GM10266 (cell line): Measurements from ENCODE around the gene COL10A1.
A peak's percentile ranks its signal among the peaks of the same experiment; 100 is the strongest.

Experiments
- DNase-seq: peaks from one replicate; pipeline ENCODE4 v3.0.0; 2012; ENCODE audit errors: extremely low spot score
- TF ChIP-seq, protein P1 (sequence below): IDR thresholded peaks from 2 replicates; pipeline ENCODE4 v1.5.1; 2012; ENCODE audit warnings: mild to moderate bottlenecking, low read depth; ENCODE audit not compliant: control insufficient read depth, insufficient read depth; ENCODE audit errors: missing control alignments

Gene COL10A1

DNA sequence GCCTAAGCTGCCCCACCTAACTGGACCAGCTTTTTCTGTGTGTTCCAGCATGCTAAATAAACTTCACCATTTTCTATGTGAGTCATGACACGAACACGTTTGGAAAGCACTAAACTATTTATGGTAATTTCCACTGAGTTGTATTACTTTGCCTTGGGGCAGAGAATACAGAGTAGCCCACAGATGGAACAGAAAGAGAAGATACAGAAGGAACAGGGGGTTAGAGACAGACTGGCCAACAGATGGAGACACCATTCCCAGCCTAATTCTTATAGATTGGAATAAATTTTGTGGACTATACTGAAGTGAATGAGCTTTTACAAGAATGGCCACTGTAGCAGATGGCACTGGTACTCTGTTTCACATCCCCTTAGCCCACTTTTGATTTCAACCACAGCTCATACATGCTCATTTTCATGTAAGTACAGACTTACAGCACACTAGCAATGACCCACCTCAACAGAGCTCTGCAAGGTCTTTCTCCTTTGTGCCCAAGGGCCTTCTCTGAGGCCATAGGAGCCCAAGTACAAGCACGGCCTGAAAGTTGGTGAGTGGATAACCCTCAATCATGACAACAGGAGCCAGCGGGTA, 38.4 kb downstream of the COL10A1 start:
- peak; percentile 40 for DNase-seq
- TF ChIP-seq, protein P1, sequence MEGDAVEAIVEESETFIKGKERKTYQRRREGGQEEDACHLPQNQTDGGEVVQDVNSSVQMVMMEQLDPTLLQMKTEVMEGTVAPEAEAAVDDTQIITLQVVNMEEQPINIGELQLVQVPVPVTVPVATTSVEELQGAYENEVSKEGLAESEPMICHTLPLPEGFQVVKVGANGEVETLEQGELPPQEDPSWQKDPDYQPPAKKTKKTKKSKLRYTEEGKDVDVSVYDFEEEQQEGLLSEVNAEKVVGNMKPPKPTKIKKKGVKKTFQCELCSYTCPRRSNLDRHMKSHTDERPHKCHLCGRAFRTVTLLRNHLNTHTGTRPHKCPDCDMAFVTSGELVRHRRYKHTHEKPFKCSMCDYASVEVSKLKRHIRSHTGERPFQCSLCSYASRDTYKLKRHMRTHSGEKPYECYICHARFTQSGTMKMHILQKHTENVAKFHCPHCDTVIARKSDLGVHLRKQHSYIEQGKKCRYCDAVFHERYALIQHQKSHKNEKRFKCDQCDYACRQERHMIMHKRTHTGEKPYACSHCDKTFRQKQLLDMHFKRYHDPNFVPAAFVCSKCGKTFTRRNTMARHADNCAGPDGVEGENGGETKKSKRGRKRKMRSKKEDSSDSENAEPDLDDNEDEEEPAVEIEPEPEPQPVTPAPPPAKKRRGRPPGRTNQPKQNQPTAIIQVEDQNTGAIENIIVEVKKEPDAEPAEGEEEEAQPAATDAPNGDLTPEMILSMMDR = no peak

DNA sequence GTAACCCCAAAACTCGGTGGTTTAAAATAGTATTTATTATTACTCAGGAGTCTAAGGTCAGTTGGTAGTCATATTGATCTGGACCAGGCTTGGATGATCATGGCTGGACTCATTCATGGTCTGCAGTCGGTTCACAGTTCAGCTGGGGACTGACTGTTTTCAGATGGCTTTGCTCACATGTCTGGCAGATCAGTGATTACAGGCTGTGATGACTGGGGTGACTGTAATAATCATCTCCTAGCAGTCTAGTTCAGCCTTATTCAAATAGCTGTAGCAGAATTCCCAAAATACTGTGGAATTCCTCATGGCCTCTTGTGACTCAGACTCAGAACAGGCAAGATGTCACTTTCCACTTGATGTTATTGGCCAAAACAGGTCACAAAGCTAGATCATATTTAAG, 41.6 kb downstream of the COL10A1 start:
- TF ChIP-seq, protein P1 = no peak
- no peak for DNase-seq

DNA sequence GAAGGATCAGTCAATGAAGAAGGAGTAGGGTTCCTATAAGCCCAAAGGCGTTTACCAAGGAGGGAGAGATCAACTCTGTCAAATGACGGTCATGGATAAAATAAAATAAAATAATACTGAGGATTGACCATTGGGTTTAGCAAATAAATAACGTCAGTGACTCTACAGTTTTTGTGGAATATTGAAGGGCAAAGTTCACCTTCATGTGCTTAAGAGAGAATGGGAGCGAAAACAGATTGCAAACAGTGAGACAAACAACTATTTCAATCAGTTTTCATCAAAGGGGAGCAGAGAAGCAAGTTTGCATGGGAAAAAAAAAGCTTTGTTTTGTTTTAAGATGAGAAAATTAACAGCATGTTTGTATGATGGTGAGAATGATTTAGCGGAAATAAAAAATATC, 42.9 kb downstream of the COL10A1 start:
- TF ChIP-seq, protein P1 = no peak
- no peak for DNase-seq

DNA sequence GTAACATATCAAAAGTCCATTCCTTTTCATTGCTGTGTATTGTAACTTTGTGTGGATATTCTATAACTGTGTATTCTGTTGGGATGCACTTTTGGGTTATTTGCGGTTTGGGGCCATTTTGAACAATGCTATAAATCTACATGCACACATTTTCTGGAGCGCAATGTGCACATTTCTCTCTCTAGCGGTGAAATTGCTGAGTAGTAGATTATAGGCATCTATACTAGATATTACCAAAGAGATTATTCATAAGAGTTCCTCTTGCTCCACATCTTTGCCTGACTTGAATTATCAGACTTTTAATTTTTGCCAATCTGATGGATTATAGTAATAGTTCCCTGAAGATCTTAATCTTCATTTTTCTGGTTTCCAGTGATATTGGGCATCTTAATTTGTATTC, 47.0 kb downstream of the COL10A1 start:
- TF ChIP-seq, protein P1 = no peak

DNA sequence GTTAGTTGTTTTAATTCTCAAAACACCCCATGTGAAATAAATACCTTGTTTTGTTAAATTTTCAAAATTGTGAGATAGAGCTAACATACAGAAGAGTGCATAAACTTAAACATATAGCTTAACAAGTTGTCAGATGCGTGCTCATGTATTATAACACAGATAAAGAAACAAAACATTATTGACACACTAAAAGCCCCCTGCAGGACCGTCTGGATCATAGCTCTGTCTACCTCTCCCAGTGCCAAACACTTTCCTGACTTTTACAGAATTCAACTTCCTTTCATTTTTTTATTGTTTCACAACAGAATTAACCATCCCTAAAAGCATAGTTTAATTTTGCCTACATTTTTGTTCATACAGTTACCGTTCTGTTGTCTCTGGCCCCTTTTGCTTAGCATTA, 47.4 kb downstream of the COL10A1 start:
- no peak for DNase-seq
- TF ChIP-seq, protein P1 = no peak

More for the DNA sequence above, 47.0 kb downstream of the COL10A1 start:
- DNase-seq = no peak

DNA sequence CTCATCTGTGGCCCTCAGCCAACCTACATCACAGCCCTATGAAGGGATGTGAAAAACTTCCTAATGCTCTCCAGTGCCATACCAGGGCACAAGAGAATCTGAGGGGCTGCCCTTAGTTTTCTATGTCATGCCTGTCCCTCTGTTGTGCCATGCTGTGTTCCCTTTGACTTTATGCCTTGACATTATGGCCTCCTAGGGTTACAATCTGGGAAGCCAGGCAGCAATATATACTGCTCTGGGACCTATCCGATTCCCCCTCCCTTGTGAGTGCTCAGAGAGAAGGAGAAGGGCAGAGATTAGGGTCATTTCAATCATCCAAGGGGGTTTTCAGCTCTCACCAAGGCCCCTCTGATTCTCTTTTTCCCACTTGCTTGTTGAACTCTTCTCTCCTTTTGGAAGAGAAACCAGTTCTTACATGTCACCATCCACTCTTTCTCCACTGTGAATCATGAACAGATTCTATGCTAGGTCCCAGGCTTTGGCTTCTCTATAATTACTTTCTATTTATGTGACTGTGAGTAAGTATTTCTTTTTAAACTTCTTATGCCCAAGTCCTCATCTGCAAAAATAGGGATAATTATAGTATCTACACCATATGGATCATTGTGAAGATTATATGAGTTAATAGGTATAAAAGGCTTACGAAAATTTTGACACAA, 51.1 kb downstream of the COL10A1 start:
- DNase-seq = no peak
- TF ChIP-seq, protein P1 = no peak

DNA sequence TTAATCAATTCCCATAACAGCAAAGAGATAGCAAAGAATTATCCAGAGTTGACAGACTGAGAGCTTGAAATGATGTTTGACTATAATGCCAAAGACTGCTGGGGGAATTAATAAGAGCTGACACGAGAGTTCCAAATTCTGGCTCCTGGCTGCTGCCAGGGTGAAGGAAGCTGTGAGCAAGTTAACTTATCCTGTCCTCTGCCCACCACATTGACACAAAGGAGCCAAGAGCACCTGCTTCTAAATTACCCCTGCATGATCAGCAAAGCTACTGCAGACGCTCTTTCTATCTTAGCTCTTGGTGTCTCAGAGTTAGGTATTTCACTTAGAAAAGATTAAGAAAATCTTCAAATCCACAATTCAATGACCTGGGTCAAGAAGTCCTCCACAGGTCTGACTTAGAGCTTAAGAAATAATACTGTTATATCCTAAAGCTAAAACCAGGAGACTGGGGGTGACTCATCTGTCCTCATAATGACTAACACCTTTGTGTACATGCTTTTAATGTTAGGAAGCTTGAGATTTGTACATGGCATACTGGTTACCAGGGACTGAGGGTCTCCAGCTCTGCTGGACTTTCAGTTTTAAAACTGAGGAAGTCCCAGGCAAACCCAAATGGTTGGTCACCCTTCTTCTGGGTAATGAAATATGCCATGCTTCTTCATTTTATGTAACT, 52.0 kb downstream of the COL10A1 start:
- no peak for DNase-seq

More for the DNA sequence above, 52.0 kb downstream of the COL10A1 start:
- TF ChIP-seq, protein P1 = no peak
